ENCODE results near the gene THBS3. TPM values are rescaled to one million over a fixed set of nuclear protein-coding genes. Genes with fewer than 3 reads are reported as not detected.

THBS3 gene
- total and polyA plus RNA-seq, 2 of the 4 experiments (the other 2 are of a cell fraction), result 15.1 to 30.4 TPM

GRCh38 chr1:155175281-155175926 is 32.3 kb downstream of the THBS3 start:
- Histone ChIP-seq H3K56ac (ENCODE audit: extremely low read depth, insufficient read depth, low read length) (no peak overlapping the region), H3K4me1 (ENCODE audit: control insufficient read depth, insufficient read depth, low read length) (peaks cover 3% of the 10 kb centered on the region), H3K9ac (ENCODE audit: low read depth, low read length) (no peak overlapping the region), H2AK9ac (replicated peaks; ENCODE audit: low read depth, low read length, poor library complexity) (peak overlapping the region; percentile 96), H2BK15ac (ENCODE audit: low read depth, low read length) (no peak overlapping the region), H4K8ac (ENCODE audit: low read depth in 2 of 2, low read length in 2 of 2) (peak overlapping the region; percentile 10 to 98; a peak in 2 of 4 replicates), H2BK5ac (ENCODE audit: low read depth, low read length, poor library complexity, severe bottlenecking) (no peak overlapping the region), H3K27me3 (ENCODE audit: control insufficient read depth, insufficient read depth, low read length) (no peaks in the 10 kb centered on the region), H4K5ac (ENCODE audit: low read depth, low read length) (no peak overlapping the region), H3K23ac (ENCODE audit: low read depth, low read length) (no peak overlapping the region), H3K9me3 (ENCODE audit: control insufficient read depth, insufficient read depth, low read length) (no peaks in the 10 kb centered on the region), H3K4ac (ENCODE audit: low read depth, low read length) (peak overlapping the region; percentile 78; the same call in 1 of the 2 replicates), H2BK20ac (ENCODE audit: low read depth, low read length) (no peak overlapping the region), H3K79me1 (ENCODE audit: low read depth in 1 of 2, low read length in 2 of 2) (peaks cover 0 to 44% of the 10 kb centered on the region in 2 experiments; a peak in 3 of 4 replicates), H3K4me3 (ENCODE audit: insufficient read depth, low read depth, low read length) (no peak overlapping the region), H3K18ac (ENCODE audit: low read depth, low read length) (no peak overlapping the region), H3K9me1 (ENCODE audit: insufficient read depth, low read length) (peaks cover 2% of the 10 kb centered on the region; the same call in 1 of the 2 replicates), H3K36me3 (ENCODE audit: control insufficient read depth, insufficient read depth, low read length) (peaks cover 34% of the 10 kb centered on the region), H2AFZ (replicated peaks; ENCODE audit: low read length, poor library complexity) (no peak overlapping the region), H2AK5ac (ENCODE audit: low read depth, low read length) (no peak overlapping the region), H3K27ac (ENCODE audit: insufficient read depth, low read length) (no peak overlapping the region), H3K4me2 (ENCODE audit: low read depth, low read length) (peak overlapping the region; percentile 94; the same call in 1 of the 2 replicates), H3K14ac (replicated peaks; ENCODE audit: low read depth, low read length) (no peak overlapping the region), H4K91ac (ENCODE audit: insufficient read depth, low read depth, low read length) (no peak overlapping the region), H2BK120ac (ENCODE audit: low read depth, low read length) (no peak overlapping the region), H4K20me1 (ENCODE audit: insufficient read depth, low read length) (no peaks in the 10 kb centered on the region)
- 100% methylated on average over 3 of the region's 12 CpGs; no CpG with 5 or more reads in 1 of the 2 experiments for WGBS, 2 experiments (ENCODE audit: extremely low coverage in 2 of 2, insufficient read length in 1 of 2)
- no TSS peak for BruUV-seq (replicated peaks)
- ATAC-seq (ENCODE audit: low read depth) (no peak), DNase-seq (no peak)
- in situ Hi-C loops (cut with MboI; ENCODE audit: low sequenced_read_pairs) (no loop called here), dilution Hi-C loops (cut with HindIII; ENCODE audit: low sequenced_read_pairs, unreplicated experiment) (no loop called here), intact Hi-C loops (cut with micrococcal nuclease) (loop anchor here (10.0 kb wide), 2 partner anchors 201 to 419 kb away; partner anchors contain the start of genes CKS1B and SHC1)
- no peak for TF ChIP-seq MAZ (IDR thresholded peaks at IDR 0.05; ENCODE audit: borderline replicate concordance, low read depth, low read length)
- TF ChIP-seq USF2 (IDR thresholded peaks at IDR 0.05; ENCODE audit: low read depth, low read length), result no peak
- no peak for TF ChIP-seq RFX5 (IDR thresholded peaks at IDR 0.05; ENCODE audit: low read depth, low read length)
- ChIA-PET CTCF (interaction anchor here (0.7 to 1.5 kb wide), 2 partner anchors 18 to 32 kb away, joined by 4 to 6 read pairs; partner anchors contain the start of gene THBS3), POLR2A (ENCODE audit: unreplicated experiment) (no interaction called here)
